ENCODE results near the gene CARS2.
"Not testable (repeated sequence)": the region's sequence is repeated elsewhere in the genome, so short reads cannot be mapped to it uniquely, and the experiment has no call there.

Gene CARS2

GRCh38 chr13:110706570-110707372 lies 855 bp upstream of the CARS2 start:
- no peak for TF ChIP-seq CTCF (IDR thresholded peaks at IDR 0.05)
- Histone ChIP-seq H3K4me1 (ENCODE audit: control insufficient read depth in 1 of 2, insufficient read depth in 1 of 2, low read depth in 1 of 2, low read length in 1 of 2) (peaks cover 75 to 82% of the 10 kb centered on the region in 2 experiments), H3K9me3 (no peaks in the 10 kb centered on the region), H3K4me3 (ENCODE audit: low read depth in 1 of 2, low read length in 1 of 2) (peak overlapping the region; percentile 73), H3K36me3 (no peaks in the 10 kb centered on the region), H3K27me3 (no peaks in the 10 kb centered on the region), H3K27ac (peak overlapping the region; percentile 84)

GRCh38 chr13:110705356-110705825 lies 525 bp downstream of the CARS2 start:
- H3K4me3 ChIP-seq (ENCODE audit: low read depth in 1 of 2, low read length in 1 of 2) = peak overlapping the region; percentile 73
- no peaks in the 10 kb centered on the region for H3K27me3 ChIP-seq
- H3K27ac ChIP-seq = peak overlapping the region; percentile 84
- no peaks in the 10 kb centered on the region for H3K9me3 ChIP-seq
- TF ChIP-seq CTCF (IDR thresholded peaks at IDR 0.05) = no peak
- no peaks in the 10 kb centered on the region for H3K36me3 ChIP-seq
- H3K4me1 ChIP-seq (ENCODE audit: control insufficient read depth in 1 of 2, insufficient read depth in 1 of 2, low read depth in 1 of 2, low read length in 1 of 2) = peaks cover 61 to 78% of the 10 kb centered on the region in 2 experiments

GRCh38 chr13:110702591-110703526 lies 3.1 kb downstream of the CARS2 start:
- H3K4me1 ChIP-seq (ENCODE audit: control insufficient read depth in 1 of 2, insufficient read depth in 1 of 2, low read depth in 1 of 2, low read length in 1 of 2) = peaks cover 79 to 92% of the 10 kb centered on the region in 2 experiments
- TF ChIP-seq CTCF (IDR thresholded peaks at IDR 0.05) = no peak
- no peaks in the 10 kb centered on the region for H3K36me3 ChIP-seq
- H3K9me3 ChIP-seq = no peaks in the 10 kb centered on the region
- H3K27me3 ChIP-seq = no peaks in the 10 kb centered on the region
- H3K4me3 ChIP-seq (ENCODE audit: low read depth in 1 of 2, low read length in 1 of 2) = peak overlapping the region in 1 of 2 experiments; percentile 23
- H3K27ac ChIP-seq = peak overlapping the region; percentile 84

GRCh38 chr13:110702089-110702488 lies 3.8 kb downstream of the CARS2 start:
- H3K4me3 ChIP-seq (ENCODE audit: low read depth in 1 of 2, low read length in 1 of 2) = no peak overlapping the region
- no peaks in the 10 kb centered on the region for H3K36me3 ChIP-seq

GRCh38 chr13:110701061-110701460 lies 4.9 kb downstream of the CARS2 start:
- not testable (repeated sequence) for H3K27me3 ChIP-seq; H3K36me3 ChIP-seq; H3K4me3 ChIP-seq (ENCODE audit: low read depth in 1 of 2, low read length in 1 of 2); H3K9me3 ChIP-seq
- peak overlapping the region; percentile 82 for H3K27ac ChIP-seq
- H3K4me1 ChIP-seq (ENCODE audit: control insufficient read depth in 1 of 2, insufficient read depth in 1 of 2, low read depth in 1 of 2, low read length in 1 of 2) = peaks cover 69 to 85% of the 10 kb centered on the region in 2 experiments

More at GRCh38 chr13:110702089-110702488, 3.8 kb downstream of the CARS2 start:
- TF ChIP-seq CTCF (IDR thresholded peaks at IDR 0.05) = no peak
- Histone ChIP-seq H3K4me1 (ENCODE audit: control insufficient read depth in 1 of 2, insufficient read depth in 1 of 2, low read depth in 1 of 2, low read length in 1 of 2) (peaks cover 78 to 92% of the 10 kb centered on the region in 2 experiments), H3K27ac (peak overlapping the region; percentile 84), H3K27me3 (no peaks in the 10 kb centered on the region), H3K9me3 (no peaks in the 10 kb centered on the region)
